Brain microvascular endothelial cell (primary cell): ENCODE results near the gene SLC35G6.
A peak's percentile ranks its signal among the peaks of the same experiment; 100 is the strongest.

Experiments used
- DNase-seq: peaks from one replicate; pipeline ENCODE4 v3.0.0-alpha.2; 2020
- H3K27ac ChIP-seq: fragments of 250-450 bp; sonication (Bioruptor Pico); 2 replicates; pipeline ENCODE4 v1.5.1; 2020; ENCODE audit warnings: mild to moderate bottlenecking, moderate library complexity
- H3K27me3 ChIP-seq: fragments of 250-450 bp; sonication (Bioruptor Pico); replicated peaks from 2 replicates; pipeline ENCODE4 v1.5.1; 2020; ENCODE audit warnings: mild to moderate bottlenecking
- H3K36me3 ChIP-seq: fragments of 250-450 bp; sonication (Bioruptor Pico); replicated peaks from 2 replicates; pipeline ENCODE4 v1.5.1; 2020; ENCODE audit warnings: mild to moderate bottlenecking
- H3K4me3 ChIP-seq: 2 replicates; pipeline ENCODE4 v1.5.1; 2011; ENCODE audit warnings: low read depth, mild to moderate bottlenecking, control low read depth, low read length, moderate library complexity
- in situ Hi-C: cut with HindIII; loops from 2 replicates; pipeline ENCODE4 v1.10.0; 2017; ENCODE audit warnings: low sequenced_read_pairs, low pct_ligation_motif_present
- TF ChIP-seq, protein P1 (sequence below): IDR thresholded peaks from 2 replicates; pipeline ENCODE4 v1.5.1; 2011; ENCODE audit warnings: low read depth, mild to moderate bottlenecking, moderate library complexity, low read length, control low read depth, inconsistent platforms; ENCODE audit errors: missing control alignments

Gene SLC35G6

GRCh38 chr17:7437950-7438614 is 43.2 kb upstream of the SLC35G6 start:
- TF ChIP-seq, protein P1, sequence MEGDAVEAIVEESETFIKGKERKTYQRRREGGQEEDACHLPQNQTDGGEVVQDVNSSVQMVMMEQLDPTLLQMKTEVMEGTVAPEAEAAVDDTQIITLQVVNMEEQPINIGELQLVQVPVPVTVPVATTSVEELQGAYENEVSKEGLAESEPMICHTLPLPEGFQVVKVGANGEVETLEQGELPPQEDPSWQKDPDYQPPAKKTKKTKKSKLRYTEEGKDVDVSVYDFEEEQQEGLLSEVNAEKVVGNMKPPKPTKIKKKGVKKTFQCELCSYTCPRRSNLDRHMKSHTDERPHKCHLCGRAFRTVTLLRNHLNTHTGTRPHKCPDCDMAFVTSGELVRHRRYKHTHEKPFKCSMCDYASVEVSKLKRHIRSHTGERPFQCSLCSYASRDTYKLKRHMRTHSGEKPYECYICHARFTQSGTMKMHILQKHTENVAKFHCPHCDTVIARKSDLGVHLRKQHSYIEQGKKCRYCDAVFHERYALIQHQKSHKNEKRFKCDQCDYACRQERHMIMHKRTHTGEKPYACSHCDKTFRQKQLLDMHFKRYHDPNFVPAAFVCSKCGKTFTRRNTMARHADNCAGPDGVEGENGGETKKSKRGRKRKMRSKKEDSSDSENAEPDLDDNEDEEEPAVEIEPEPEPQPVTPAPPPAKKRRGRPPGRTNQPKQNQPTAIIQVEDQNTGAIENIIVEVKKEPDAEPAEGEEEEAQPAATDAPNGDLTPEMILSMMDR: no peak
- DNase-seq: no peak
- Histone ChIP-seq H3K27ac (no peak overlapping the region), H3K36me3 (no peaks in the 10 kb centered on the region), H3K4me3 (peak overlapping the region; percentile 27), H3K27me3 (peaks cover 23% of the 10 kb centered on the region)
- in situ Hi-C loops: no loop called here

GRCh38 chr17:7438656-7439460 is 42.4 kb upstream of the SLC35G6 start:
- H3K4me3 ChIP-seq: no peak overlapping the region
- TF ChIP-seq, protein P1: no peak
- no peak overlapping the region for H3K27ac ChIP-seq
- no peak for DNase-seq
- peaks cover 23% of the 10 kb centered on the region for H3K27me3 ChIP-seq
- H3K36me3 ChIP-seq: no peaks in the 10 kb centered on the region
- in situ Hi-C loops: no loop called here

DNA sequence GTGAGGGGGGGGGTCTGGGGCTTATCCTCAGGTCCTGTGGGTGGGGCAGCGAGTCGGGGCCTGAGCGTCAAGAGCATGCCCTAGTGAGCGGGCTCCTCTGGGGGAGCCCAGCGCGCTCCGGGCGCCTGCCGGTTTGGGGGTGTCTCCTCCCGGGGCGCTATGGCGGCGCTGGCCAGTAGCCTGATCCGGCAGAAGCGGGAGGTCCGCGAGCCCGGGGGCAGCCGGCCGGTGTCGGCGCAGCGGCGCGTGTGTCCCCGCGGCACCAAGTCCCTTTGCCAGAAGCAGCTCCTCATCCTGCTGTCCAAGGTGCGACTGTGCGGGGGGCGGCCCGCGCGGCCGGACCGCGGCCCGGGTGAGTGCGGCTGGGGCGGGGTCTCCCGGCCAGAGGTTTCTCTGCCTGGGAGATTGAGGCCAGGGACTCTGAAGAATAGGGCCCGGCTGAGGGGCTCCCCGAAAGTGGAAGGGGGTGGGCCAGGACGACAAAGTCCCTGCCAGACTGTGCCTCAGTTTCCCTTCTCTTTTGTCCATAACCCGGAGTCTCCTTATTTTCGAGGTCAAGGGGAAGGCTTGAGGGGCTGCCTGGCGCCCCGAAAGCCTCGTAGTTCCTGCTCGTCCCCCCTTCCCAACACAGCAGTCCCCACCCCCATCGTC is 41.7 kb upstream of the SLC35G6 start, which contains the start of gene FGF11:
TSS of gene FGF11 (plus strand) at position 51 of the 651 bp plus-strand sequence. CDS start at position 160, 109 bp downstream.
- DNase-seq: no peak

GRCh38 chr17:7440113-7440833 is 41.0 kb upstream of the SLC35G6 start:
- in situ Hi-C loops: no loop called here
- TF ChIP-seq, protein P1: no peak
- peaks cover 23% of the 10 kb centered on the region for H3K27me3 ChIP-seq
- H3K36me3 ChIP-seq: no peaks in the 10 kb centered on the region
- no peak overlapping the region for H3K27ac ChIP-seq
- no peak for DNase-seq
- H3K4me3 ChIP-seq: peak overlapping the region; percentile 35

More for the DNA sequence above, 41.7 kb upstream of the SLC35G6 start, which contains the start of gene FGF11:
- in situ Hi-C loops: no loop called here
- Histone ChIP-seq H3K27me3 (peaks cover 23% of the 10 kb centered on the region), H3K27ac (no peak within 1 kb of the TSS), H3K4me3 (peak within 1 kb of the TSS; percentile 35), H3K36me3 (no peaks in the 10 kb centered on the region)
- TF ChIP-seq, protein P1: no peak

DNA sequence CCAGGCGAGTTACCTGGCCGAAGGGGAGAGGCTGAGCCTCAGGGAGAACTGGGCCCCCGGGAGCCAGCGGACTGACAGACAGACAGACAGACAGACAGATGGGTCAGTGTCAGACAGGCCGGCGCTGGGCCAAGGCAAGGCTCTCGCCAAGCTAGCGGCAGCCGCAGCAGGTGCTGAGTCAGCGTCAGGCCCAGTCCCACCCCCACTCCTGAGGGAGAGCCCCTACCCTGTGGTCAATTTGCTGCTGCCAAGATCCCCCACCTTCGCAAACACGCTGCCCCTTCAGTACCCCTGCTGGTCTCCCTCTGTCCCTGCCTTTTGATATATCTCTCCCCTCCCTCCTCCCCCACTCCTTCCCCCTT is 40.4 kb upstream of the SLC35G6 start:
- peak overlapping the region; percentile 3 for H3K4me3 ChIP-seq
- peaks cover 25% of the 10 kb centered on the region for H3K27me3 ChIP-seq
- no peaks in the 10 kb centered on the region for H3K36me3 ChIP-seq
- H3K27ac ChIP-seq: no peak overlapping the region
- in situ Hi-C loops: no loop called here
- no peak for DNase-seq
- TF ChIP-seq, protein P1: no peak
